ENCODE results near the gene TRIM9.

The TRIM9 gene

DNA sequence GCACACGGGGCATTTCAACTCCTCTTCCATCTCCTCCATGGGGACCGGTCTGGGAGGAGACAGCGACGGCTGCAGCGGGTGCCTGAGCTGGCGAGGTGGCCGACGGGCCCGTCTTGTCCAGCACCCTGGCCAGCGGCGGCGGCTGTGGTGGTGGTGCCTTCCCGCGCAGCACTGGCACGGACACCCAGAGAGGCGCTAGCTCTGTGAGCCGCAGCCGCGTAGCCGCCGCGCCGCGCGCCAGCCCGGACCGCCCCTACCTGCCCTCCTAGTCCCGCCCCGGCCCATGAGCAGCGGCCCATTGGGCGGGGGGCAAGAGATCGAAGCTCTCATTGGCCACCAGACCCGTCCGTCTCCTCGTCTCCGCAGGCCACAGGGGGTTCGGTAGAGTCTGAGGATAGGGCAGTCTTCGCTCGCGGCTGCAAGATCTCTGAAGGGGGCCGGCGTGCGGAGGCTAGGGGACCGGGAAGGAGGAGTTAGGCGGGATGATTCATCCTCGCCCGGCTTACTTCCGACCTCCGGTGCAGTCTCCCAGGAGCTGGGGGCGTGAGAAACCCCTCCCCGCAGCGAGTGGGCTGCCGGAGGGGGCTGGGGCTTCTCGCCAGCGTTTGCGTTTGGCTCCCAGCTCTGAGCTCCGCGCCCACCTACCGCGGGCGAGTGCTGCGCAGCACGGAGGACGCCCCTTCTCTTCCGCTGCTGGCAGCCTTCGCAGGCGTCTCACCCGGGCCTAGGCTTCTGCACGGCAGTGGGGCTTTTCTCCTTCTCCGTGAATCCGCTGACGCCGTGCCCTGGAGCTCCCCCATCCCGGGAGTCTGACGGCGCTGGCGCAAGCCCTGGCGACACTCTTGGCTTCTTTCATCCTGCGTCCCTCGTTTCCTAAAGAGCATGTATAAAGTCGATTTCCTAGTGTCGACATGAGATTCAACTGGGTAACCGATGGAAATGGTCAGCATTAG, at the start of gene TRIM9:
TSS of gene TRIM9 (minus strand) at position 205 of the 953 bp plus-strand sequence. CDS start at position 39, 166 bp downstream.
- DNase-seq (ENCODE audit: low spot score), result peak; percentile 12

DNA sequence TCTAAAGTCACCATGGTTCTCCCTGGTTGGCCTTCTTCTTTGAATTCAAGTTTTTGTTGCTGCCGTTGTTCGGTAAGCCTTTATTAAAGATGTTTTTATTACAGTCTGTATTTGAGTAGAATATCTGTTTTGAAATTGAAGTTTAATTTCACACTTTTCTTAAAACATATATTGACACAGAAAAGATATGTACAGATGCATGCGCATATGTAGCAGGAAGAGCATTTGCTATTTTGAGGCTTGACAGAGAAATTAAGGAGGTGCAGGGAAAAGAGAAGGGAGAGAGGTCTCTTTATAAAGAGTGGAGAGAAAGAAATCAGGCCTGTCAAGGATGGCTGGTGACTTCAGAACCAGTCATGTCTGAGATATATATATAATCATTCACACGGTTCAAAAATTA, 46.0 kb upstream of the TRIM9 start:
- no peak for DNase-seq (ENCODE audit: low spot score)

DNA sequence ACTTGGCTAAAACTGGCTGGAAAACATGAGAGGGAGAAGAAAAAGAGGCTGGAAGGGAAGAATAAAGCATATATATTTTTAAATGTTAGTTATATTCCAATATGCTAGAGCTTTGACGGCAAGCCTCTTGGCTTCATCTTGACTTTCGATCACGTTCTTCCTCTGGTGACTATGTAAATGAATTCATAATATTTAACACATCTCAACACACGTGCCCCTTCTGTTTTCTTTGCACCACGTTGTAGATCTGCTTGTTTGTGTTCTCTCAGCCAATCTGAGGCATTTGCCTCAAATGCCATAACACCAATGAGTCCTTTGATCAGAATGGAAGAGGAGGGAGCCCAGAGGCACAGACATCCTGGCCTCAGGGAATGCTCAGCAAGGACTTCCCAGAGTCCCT, 45.4 kb upstream of the TRIM9 start:
- no peak for DNase-seq (ENCODE audit: low spot score)

DNA sequence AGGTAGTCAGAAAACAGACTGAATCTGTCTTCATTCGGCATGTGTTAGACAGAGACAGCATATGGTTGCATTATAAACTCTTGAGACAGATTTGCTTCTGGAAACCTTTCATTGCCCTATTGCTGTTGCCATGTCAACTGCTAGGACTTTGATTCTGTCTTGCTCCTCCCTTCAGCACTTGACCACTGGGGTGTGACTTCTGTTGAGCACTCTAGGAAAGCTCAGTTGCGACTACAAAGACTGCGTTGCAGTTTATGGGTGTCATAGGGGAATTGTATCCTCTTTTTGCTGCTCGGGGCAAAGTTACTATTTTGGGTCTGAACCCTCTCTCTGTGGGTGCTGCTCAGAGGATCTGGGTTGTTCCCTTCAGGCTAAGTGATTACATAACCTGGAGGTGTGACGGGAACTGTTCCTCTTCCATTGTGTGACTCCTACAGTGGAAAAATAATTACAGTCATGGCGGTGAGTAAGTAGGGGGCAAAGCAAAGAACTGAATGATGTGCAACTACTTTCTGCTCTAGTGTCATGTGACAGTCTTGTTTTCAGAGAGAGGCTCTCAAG, 44.3 kb upstream of the TRIM9 start:
- DNase-seq (ENCODE audit: low spot score), result no peak

DNA sequence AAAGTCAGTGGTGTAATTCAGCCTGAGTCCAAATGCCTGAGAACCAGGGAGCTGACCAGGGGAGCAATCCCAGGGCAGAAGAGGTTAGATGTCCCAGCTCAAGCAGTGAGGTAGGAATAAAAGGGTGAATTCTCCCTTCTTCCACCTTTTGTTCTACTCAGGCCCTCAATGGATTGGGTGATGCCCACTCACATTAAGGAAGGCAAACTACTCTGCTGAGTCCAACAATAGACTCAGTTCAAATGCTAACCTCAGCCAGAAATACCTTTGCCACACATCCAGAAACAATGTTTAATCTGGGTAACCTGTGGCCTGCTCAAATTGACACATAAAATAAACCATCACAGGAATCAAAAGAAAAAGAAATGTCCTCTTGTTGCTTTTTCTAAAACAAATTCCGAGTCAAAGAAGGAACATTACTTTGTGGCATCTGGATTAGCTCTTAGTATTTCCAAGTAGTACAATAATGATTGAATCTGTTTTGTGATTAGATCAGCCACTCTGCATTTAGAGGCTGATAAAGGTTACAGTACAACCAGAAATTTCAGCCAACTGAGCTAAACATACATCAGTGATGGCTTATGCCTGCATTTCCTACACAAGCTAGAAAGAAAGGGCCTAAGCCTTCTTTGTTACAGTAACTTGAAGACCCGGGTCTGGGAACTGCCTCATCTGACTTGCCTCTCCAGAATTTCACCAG, 43.6 kb upstream of the TRIM9 start:
- DNase-seq (ENCODE audit: low spot score), result no peak

DNA sequence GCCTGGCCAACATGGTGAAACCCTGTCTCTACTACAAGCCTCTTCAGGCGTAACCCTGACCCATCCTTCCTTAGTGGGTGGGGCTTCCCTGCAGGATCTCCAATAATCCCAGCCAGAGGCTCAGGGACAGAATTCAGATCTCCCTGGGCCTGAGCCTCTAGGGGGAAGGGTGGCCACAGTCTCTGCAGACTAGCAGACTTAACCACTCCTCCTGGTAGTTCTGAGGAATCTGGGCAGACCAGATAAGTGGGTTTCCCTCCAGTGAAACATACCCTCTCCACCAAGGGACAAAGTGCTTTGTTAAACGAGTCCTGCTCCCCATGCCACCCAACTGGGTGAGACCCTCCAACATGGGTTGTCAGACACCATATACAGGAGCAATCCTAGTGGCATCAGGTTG, 36.6 kb upstream of the TRIM9 start:
- DNase-seq (ENCODE audit: low spot score), result no peak

DNA sequence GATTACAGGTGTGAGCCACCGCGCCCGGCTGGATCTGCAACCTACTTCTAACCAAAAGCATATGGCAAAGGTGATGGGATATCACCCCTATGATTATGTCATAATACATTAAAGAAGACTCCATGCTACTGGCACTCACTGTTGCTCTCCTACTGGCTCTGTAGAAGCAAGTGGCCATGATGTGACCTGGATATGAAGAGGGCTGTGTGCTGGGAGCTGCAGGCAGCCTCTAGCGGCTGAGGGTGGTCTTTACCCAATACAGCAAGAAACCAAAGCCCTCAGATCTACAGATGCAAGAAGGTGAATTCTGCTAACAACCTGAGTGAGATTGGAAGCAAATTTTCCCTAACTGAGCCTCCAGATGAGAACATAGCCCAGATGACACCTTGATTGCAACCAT, 34.2 kb upstream of the TRIM9 start:
- DNase-seq (ENCODE audit: low spot score), result no peak

DNA sequence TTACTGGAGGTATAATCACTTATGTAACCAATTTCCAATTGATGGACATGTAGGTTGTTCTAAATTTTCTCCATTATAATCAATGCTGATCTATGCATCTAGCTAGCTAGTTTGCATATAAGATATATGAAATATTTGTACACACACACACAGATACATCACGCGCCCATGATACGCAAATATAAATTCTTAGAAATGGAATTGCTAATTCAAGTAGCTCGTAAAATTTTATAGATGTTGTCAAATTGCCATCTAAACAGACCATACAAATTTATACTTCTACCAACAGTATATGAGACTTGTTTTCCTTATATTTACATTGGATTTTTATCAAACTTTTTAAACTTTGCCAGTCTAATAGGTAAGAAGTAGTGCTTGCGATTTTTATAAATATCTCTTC, 29.1 kb upstream of the TRIM9 start:
- no peak for DNase-seq (ENCODE audit: low spot score)

DNA sequence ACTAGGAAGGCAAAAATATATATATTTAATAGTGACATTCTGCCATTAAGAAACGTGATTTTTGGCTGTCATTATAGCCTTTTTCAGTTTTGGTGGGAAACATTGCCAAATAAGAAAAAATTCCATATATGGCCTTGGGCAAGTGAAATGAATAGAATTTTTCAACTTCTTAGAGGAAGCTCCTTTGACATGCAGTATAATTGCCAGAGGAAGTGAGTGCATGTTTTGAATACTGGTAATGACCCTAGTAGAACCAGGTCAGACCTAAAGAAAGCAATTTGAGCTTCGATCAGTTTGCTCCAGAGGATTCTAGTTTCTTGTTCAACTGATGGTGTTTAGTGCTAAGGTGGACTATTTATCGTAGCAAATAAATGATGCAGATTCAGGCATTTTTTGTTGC, 26.2 kb upstream of the TRIM9 start:
- DNase-seq (ENCODE audit: low spot score), result no peak

DNA sequence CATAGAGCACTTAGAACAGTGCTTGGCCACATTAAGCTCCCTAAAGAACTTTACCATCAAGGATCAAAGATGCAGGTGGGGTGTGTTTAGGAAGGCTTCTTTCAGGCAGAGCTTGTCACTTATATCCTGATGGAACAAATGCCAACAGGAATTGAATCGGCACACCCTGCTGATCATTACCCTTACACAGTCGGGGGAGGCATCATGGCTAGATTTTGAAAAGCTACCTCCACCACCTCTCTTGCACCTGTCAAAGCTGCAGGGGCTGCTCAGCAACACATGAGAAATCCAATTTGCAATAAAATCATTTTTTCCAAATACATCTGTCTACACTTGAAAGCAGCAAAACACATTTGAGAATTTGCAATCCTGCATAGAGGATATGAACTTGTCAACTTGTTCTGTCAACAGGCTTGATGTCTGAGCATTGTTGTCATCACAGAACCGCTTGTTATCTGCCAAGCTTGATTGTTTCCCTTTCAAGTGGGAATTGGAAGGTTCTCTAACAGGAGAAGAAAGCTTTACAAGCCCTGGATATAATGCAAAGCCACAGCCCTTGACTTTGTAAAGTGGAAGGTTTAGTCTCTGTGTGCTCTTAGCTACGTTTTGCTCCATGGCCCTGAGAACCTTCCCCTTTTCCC, 24.6 kb upstream of the TRIM9 start:
- DNase-seq (ENCODE audit: low spot score), result no peak

DNA sequence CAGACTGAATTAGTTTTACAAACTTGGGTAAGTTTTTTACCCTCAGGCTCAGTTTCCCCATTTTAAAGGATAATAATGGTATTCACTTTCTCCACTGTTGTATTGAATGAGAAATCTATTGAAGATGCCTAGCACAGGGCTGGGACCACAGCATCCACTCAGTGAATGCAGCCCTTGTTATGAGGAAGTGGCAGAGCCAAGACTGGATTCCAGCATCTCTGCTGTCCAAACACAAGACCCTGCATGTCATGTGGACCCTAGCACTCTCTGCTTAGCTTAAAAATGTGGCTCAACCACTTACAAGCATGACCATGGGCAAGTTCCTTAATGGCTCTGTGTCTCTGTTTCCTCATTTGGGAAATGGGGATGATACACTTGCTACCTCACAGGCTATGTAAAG, 24.1 kb upstream of the TRIM9 start:
- no peak for DNase-seq (ENCODE audit: low spot score)

DNA sequence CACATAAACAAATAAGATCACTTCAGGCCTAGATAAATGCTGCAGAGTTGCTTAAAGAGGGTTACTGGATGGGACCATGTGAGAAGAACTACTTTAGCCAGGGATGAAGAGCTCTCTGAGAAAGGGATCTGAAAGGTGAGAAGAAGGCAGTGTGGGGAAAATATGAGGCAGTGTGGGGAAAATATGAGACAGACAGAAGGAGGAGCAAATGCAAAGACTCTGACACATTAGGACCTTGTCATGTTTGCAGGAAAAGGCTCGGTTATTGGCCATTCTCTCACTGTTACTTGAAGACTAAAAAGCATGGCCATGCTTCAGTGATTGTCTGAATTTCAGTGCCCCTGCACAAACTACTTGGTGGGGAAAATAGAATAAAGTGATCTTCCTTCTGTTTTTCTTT, 22.7 kb upstream of the TRIM9 start:
- no peak for DNase-seq (ENCODE audit: low spot score)

DNA sequence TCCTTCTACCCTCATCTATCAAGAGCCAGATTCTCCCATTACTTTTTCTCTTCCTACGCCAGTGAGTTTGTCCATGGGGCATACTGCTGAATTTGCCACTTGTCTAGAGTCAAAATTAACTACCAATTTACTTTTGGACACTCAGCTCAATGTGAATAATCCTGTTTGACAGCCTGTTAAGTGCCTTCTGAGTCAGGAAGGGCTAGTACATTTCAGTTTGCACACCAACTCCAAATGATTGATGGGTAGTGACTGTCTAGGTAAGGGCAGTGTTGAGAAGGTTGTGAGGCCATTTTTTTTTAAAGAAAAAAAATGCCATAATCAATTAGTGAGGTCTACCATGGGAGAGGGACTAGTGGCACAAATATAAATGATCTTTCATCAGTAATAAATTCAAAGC, 21.8 kb upstream of the TRIM9 start:
- no peak for DNase-seq (ENCODE audit: low spot score)

DNA sequence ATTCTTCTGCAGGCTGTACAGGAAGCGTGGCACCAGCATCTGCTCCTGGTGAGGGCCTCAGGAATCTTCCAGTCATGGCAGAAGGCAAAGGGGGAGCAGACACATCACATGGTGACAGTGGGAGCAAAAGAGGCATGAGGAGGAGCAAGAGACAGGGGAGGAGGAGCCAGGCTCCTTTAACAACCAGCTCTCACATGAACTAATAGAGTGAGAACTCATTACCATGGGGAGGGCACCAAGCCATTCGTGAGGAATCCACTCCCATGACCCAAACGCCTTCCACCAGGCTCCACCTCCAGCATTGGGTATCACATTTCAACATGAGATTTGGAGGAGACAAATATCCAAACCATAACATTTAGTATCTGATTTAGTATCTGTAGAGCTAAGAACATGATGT, 14.7 kb upstream of the TRIM9 start:
- DNase-seq (ENCODE audit: low spot score), result no peak

DNA sequence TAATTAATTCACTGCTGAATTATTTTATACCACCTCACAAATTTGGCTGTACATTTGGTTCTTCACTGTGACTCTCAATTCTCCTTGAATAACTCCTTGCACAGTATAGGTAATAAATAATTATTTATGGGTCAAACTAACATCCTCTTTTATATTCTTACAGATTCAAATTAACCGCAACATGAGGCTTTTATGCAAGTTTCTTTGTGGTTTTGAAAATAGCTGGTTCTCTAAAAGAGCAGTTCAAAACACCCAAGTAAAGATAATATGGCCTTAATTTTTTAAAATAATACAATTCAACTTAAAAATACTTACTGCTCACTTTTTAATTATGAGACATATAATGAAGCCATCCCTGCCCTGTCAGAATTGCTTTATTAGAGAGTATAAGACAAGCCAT, 12.9 kb upstream of the TRIM9 start:
- no peak for DNase-seq (ENCODE audit: low spot score)

DNA sequence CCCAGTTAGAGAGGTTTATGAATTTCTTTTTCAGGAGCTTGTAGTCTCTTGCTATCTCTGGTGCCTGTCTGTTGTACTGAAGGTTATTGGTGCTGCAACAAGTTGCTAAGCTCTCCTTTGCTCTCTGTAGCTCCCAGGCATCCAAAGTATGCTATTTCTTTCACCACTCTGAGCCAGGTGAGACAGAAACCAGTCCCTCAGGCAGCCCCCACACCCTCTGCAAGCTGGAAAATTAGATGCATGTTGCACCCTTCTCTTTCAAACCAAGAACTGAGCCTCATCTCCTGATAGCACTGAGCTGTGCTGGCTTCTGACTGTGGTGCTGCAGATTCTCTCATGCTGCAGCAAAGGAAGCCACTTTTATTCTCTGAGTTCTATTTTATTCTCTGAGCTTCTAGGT, 9.6 kb upstream of the TRIM9 start:
- DNase-seq (ENCODE audit: low spot score), result no peak

DNA sequence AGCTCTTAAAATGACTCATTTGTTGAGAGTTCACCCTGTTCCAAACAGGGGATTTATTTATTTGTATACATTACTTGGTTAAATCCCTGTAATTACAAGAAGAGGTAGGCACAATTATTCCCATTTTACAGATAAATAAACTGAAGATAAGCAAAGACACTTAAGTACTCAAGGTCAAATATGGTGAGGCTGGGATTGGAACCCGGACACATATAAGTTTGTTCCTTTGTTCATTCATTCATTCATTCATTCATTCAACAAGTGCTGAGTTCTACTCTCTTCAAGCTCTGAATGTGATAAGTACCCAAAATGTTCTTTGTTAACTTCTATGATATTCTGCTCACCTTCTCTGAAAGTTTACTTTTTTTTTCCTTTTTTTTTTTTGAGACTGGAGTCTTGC, 2.4 kb upstream of the TRIM9 start:
- DNase-seq (ENCODE audit: low spot score), result no peak

DNA sequence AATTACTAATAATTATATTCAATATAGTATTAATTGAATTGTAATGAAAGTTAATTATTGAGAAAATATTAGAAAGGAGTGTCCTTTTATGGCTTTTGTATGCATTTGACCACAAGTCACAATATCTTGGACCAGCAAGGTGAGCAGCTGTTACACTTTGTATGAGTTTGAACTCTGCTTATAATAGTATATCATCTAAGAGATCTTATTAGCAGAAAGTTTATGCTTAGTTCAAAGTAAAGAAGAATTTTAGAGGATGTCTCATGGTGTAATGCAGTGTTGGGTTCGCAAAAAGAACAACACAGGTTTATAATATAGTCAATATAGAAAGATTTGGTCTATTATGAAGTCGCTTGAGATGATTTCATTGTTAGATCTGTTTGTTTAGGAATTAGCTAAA, 2.0 kb upstream of the TRIM9 start:
- DNase-seq (ENCODE audit: low spot score), result no peak

DNA sequence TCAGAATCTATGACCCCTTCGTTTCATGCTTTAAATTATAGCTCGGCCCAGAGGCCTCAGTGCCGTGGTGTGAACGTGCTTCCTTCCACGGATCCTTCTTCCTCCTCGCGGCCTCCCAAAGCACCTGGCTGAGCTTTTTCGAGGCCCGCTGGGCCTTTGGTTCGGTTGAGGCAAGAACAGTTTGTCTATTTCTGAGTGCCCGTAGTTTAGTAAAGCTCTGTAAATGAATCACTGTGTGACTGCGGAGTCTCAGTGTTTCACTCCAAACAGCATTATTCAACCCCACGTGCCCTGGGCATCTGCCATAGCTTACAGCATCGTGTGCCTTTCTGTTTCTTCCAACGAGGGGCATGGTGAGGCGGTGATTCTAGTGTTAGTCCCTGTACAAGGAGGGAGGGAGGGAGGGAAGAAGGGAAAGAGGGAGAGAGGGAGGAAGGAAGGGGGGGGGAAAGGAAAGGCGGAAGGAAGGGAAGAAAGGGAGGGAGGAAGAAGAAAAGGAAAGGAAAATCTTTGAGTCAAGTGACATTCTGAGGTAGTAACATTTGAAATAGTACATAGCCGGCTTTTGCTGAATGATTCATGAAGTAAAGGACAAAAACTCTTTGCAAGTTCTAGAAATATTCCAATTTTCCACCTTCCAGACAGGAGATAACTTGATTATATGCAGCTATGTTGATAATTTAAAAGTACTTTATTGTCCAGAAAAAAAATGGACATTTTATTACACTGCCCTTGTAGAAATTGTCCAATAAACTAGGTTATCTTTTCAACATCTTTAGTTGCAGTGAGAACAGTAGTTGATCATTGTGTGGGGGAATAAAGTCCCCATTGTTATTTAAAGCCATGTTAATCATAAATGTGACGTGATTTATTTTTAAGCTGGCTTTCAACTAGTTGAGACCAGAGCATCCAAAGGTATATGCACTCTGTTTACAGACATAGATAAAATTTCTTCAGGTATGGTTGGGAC, 1.2 kb upstream of the TRIM9 start:
- DNase-seq (ENCODE audit: low spot score), result no peak

DNA sequence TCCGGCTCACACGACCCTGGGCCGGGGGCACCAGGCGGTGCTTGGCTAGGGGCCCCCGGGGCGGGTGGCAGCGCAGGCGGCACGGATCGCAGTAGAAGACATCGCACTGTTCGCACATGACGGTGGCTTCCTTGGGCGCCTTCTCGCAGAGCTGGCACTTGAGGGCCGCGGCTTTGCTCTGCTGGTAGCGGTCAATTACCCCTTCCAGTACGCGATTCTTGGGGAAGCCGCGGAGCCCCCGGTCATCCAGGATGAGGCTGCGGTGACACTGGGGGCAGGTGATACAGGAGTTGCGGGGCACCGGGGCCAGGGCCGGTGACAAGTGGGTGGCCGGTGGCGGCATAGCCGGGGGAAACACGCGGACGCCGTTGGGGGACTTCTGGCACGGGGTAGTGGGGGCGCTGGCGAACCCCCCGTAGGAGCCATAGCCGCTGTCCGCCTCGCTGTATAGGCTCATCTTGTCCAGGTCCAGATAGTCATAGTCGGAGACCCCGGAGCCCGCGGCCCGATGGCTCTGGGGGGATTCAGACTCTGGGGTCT, 553 bp downstream of the TRIM9 start:
- no peak for DNase-seq (ENCODE audit: low spot score)

All from hematopoietic multipotent progenitor cell treated with erythropoietin and hydrocortisone succinate and interleukin-3 and kit ligand, for 15 days (in vitro differentiated cells).